Breast epithelium (tissue), 3 donors: ENCODE results near the gene YIPF2.

Experiments used
- POLR2A ChIP-seq: fragments of 450-650 bp; IDR thresholded peaks from one replicate; pipeline ENCODE4 v1.6.1; 2016; ENCODE audit warnings: antibody characterized with exemption, mild to moderate bottlenecking, moderate library complexity
- POLR2AphosphoS5 ChIP-seq, 3 donors: sonication (generic); formaldehyde crosslinking; IDR thresholded peaks; one replicate each; pipeline ENCODE4 v1.6.1; 2017; ENCODE audit warnings: antibody characterized with exemption in 3 of 3
- TF ChIP-seq, protein P1 (sequence below), 3 donors: fragments of 450-650 bp; IDR thresholded peaks; one replicate each; pipeline ENCODE4 v1.5.1; 2016 to 2017; ENCODE audit warnings: antibody characterized with exemption in 3 of 3, mild to moderate bottlenecking in 3 of 3, moderate library complexity in 3 of 3

DNA sequence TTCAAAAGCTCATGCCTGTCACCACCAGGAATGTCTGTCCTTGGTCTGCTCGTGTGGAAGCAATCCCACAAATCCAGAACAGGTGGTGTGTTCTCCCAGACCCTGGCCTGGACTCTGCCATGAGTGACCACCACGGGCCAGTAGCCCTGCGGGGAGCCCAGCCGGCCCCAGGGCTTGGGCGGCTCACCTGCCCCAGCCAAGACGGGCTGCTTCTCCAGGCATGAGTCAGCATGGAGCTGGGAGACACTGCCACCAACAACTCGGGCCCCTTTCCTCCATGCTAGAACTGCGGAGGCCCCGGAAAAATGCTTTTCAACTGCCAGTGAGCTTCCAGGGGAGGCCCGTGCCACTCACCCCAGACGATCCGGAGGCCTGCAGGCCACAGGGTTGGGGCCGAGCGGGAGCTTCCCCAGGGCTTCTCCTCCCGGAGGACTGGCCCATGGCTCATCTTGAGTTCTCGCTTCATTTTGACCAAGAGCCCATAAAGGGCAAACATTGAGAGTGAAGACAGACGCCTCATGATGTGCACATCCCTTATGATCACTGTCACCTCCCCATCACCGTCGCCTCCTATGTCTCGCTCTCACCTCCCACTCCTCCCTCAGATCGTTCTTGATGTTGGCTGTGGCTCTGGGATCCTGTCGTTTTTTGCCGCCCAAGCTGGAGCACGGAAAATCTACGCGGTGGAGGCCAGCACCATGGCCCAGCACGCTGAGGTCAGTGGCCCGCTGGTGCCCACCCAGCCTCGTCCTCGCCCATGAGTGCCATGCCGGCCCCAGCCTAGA lies 16.7 kb downstream of the YIPF2 start:
- TF ChIP-seq, protein P1, sequence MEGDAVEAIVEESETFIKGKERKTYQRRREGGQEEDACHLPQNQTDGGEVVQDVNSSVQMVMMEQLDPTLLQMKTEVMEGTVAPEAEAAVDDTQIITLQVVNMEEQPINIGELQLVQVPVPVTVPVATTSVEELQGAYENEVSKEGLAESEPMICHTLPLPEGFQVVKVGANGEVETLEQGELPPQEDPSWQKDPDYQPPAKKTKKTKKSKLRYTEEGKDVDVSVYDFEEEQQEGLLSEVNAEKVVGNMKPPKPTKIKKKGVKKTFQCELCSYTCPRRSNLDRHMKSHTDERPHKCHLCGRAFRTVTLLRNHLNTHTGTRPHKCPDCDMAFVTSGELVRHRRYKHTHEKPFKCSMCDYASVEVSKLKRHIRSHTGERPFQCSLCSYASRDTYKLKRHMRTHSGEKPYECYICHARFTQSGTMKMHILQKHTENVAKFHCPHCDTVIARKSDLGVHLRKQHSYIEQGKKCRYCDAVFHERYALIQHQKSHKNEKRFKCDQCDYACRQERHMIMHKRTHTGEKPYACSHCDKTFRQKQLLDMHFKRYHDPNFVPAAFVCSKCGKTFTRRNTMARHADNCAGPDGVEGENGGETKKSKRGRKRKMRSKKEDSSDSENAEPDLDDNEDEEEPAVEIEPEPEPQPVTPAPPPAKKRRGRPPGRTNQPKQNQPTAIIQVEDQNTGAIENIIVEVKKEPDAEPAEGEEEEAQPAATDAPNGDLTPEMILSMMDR (IDR thresholded peaks at IDR 0.05): no peak
- TF ChIP-seq POLR2A: no peak
- TF ChIP-seq POLR2AphosphoS5 (IDR thresholded peaks at IDR 0.05): no peak
